Measurements from ENCODE around the gene ODAD4.
"Not testable (repeated sequence)": the region's sequence is repeated elsewhere in the genome, so short reads cannot be mapped to it uniquely, and the experiment has no call there.

The ODAD4 gene

GRCh38 chr17:41913798-41914197 lies 16.6 kb upstream of the ODAD4 start:
- DNase-seq = no peak

- no peak for DNase-seq
Observed at GRCh38 chr17:41914358-41914766, 16.1 kb upstream of the ODAD4 start.

GRCh38 chr17:41915020-41915419 lies 15.4 kb upstream of the ODAD4 start:
- DNase-seq = no peak

GRCh38 chr17:41915566-41915965 lies 14.9 kb upstream of the ODAD4 start:
- no peak for DNase-seq

GRCh38 chr17:41917192-41917591 lies 13.2 kb upstream of the ODAD4 start:
- DNase-seq = no peak

GRCh38 chr17:41917679-41918313 lies 12.6 kb upstream of the ODAD4 start:
- DNase-seq = peak; percentile 57

- DNase-seq = peak; percentile 92
Observed at GRCh38 chr17:41918314-41919164, 11.9 kb upstream of the ODAD4 start, which contains the start of gene ACLY. Gene ACLY, minus strand, starts transcription at chr17:41918951. Its CDS starts 5,078 bp downstream, at chr17:41913873.

GRCh38 chr17:41919165-41919817 lies 11.1 kb upstream of the ODAD4 start:
- DNase-seq = peak; percentile 24

GRCh38 chr17:41919840-41920579 lies 10.4 kb upstream of the ODAD4 start:
- no peak for DNase-seq

GRCh38 chr17:41920580-41920955 lies 9.8 kb upstream of the ODAD4 start:
- no peak for DNase-seq

- DNase-seq = no peak
Observed at GRCh38 chr17:41925991-41926590, 4.3 kb upstream of the ODAD4 start.

GRCh38 chr17:41928693-41929251 lies 1.6 kb upstream of the ODAD4 start:
- no peak for DNase-seq

GRCh38 chr17:41930833-41931156 lies 378 bp downstream of the ODAD4 start:
- DNase-seq = not testable (repeated sequence)

- not testable (repeated sequence) for DNase-seq
Observed at GRCh38 chr17:41931715-41932114, 1.3 kb downstream of the ODAD4 start.

- no peak for DNase-seq
Observed at GRCh38 chr17:41932816-41933389, 2.5 kb downstream of the ODAD4 start.

- no peak for DNase-seq
Observed at GRCh38 chr17:41935641-41936040, 5.2 kb downstream of the ODAD4 start.

GRCh38 chr17:41937970-41938954 lies 7.8 kb downstream of the ODAD4 start:
- no peak for DNase-seq

GRCh38 chr17:41939044-41939692 lies 8.8 kb downstream of the ODAD4 start:
- no peak for DNase-seq

- no peak for DNase-seq
Observed at GRCh38 chr17:41939693-41940090, 9.3 kb downstream of the ODAD4 start.

GRCh38 chr17:41941168-41941567 lies 10.8 kb downstream of the ODAD4 start:
- no peak for DNase-seq
